ENCODE measurements around the gene CXCL11.
"Not testable (repeated sequence)": the region's sequence is repeated elsewhere in the genome, so short reads cannot be mapped to it uniquely, and the experiment has no call there.

CXCL11 gene

GRCh38 chr4:76042241-76042998 lies 6.5 kb upstream of the CXCL11 start:
- not testable (repeated sequence) for DNase-seq (ENCODE audit: low read depth); H3K4me3 ChIP-seq (ENCODE audit: control insufficient read depth, low read depth, low read length)

GRCh38 chr4:76036855-76037254 lies 985 bp upstream of the CXCL11 start:
- no peak overlapping the region for H3K4me3 ChIP-seq (ENCODE audit: control insufficient read depth, low read depth, low read length)
- no peak for DNase-seq (ENCODE audit: low read depth)
- TF ChIP-seq CTCF (IDR thresholded peaks at IDR 0.05; ENCODE audit: control insufficient read depth, insufficient read depth, low read depth, low read length, missing control alignments): no peak

- DNase-seq (ENCODE audit: low read depth): no peak
- no peak overlapping the region for H3K4me3 ChIP-seq (ENCODE audit: control insufficient read depth, low read depth, low read length)
- no peak for TF ChIP-seq CTCF (IDR thresholded peaks at IDR 0.05; ENCODE audit: control insufficient read depth, insufficient read depth, low read depth, low read length, missing control alignments)
Observed at GRCh38 chr4:76035141-76035540, 729 bp downstream of the CXCL11 start.

GRCh38 chr4:76029300-76029699 lies 6.6 kb downstream of the CXCL11 start:
- TF ChIP-seq CTCF (IDR thresholded peaks at IDR 0.05; ENCODE audit: control insufficient read depth, insufficient read depth, low read depth, low read length, missing control alignments): no peak

GRCh38 chr4:76028350-76028765 lies 7.5 kb downstream of the CXCL11 start:
- no peak overlapping the region for H3K4me3 ChIP-seq (ENCODE audit: control insufficient read depth, low read depth, low read length)
- no peak for DNase-seq (ENCODE audit: low read depth)
- TF ChIP-seq CTCF (IDR thresholded peaks at IDR 0.05; ENCODE audit: control insufficient read depth, insufficient read depth, low read depth, low read length, missing control alignments): no peak

More at GRCh38 chr4:76029300-76029699, 6.6 kb downstream of the CXCL11 start:
- H3K4me3 ChIP-seq (ENCODE audit: control insufficient read depth, low read depth, low read length): no peak overlapping the region
- no peak for DNase-seq (ENCODE audit: low read depth)

- TF ChIP-seq CTCF (IDR thresholded peaks at IDR 0.05; ENCODE audit: control insufficient read depth, insufficient read depth, low read depth, low read length, missing control alignments): no peak
- no peak overlapping the region for H3K4me3 ChIP-seq (ENCODE audit: control insufficient read depth, low read depth, low read length)
- DNase-seq (ENCODE audit: low read depth): no peak
Observed at GRCh38 chr4:76024065-76024464, 11.8 kb downstream of the CXCL11 start.

- DNase-seq (ENCODE audit: low read depth): no peak
- TF ChIP-seq CTCF (IDR thresholded peaks at IDR 0.05; ENCODE audit: control insufficient read depth, insufficient read depth, low read depth, low read length, missing control alignments): no peak
- H3K4me3 ChIP-seq (ENCODE audit: control insufficient read depth, low read depth, low read length): no peak within 1 kb of the TSS
Observed at GRCh38 chr4:76023389-76023788, 12.5 kb downstream of the CXCL11 start, which contains the start of gene CXCL10. CXCL10 (minus strand) TSS chr4:76023497; CDS start chr4:76023431, 66 bp downstream.

All from AG09309 (cell line).